Measurements from ENCODE around the gene PGGHG.
"Not testable (repeated sequence)": the region's sequence is repeated elsewhere in the genome, so short reads cannot be mapped to it uniquely, and the experiment has no call there.

The PGGHG gene

DNA sequence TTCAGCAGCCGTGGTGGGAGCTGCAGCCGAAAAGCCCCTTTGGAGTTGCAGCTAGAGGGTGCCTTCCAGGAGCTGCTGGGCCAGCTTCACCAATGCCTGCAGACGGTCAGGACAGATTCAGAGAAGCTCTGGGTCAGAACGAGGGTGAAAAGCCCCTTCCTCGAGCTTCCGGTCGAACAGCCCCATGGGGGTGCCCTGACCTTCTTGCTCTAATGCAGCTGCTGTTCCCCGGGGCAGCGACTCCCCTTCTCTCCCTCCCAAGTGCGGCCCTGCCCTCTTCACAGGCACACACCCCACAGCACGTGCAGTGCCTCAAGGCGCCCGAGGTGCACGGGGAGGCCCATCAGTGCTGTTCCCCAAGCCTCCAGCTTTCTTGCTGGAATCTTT, 41.4 kb downstream of the PGGHG start:
- no peak for DNase-seq (ENCODE audit: low spot score)

DNA sequence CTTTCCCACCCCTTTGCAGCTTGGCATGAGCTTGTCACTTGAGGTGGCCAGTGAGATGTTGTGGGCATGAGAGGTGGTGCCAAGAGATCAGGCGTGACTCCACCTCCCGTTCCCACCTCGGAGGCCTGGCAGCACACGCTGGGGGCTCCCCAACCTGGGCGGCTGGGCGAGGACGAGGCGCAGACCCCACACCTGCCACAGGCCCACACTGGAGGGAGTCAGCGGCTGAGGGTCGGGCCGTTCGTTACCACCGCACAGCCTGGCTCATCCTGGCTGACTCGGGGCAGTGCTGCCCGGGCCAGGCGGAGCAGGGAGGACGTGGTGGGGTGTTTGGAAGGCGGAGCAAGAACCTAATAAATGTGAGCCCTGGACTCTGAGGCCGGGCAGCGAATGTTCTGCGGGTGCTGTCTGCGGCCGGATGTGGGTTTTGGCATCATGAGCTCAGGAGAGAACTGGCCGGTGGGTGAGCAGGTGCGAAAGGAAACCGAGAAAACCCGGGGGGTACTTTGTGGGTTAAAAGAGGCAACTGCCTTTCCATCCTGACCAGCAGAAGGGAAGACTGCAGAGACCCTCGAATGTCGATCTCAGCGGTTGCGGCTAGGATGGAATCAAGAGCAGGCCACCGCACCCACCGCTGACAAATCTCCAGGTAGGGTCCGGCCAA, 41.9 kb downstream of the PGGHG start:
- no peak for DNase-seq (ENCODE audit: low spot score)

DNA sequence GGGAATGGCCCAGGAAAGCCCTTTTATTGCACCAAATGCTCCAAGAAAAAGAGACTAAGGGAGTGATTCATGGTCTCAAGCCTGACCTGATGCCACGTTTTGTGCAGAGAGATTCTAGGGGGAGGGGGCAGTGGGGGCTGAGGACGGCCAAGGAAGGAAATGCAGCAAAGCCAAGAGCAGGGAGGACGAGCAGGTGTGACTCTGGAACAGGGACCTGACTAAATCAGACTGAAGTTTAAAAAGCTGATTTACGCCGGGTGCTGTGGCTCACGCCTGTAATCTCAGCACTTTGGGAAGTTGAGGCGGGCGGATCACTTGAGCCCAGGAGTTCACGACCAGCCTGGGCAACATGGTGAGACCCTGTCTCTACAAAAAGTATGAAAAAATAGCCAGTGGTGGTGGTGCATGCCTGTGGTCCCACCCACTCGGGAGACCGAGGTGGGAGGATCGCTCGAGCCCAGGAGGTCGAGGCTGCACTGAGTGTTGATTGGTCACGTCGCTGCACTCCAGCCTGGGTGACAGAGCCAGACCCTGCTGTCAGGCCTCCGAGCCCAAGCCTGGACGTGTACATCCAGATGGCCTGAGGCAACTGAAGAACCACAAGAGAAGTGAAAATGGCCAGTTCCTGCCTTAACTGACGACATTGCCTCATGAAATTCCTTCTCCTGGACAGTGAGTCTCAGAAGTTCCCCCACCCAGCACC, 42.6 kb downstream of the PGGHG start:
- DNase-seq (ENCODE audit: low spot score) = no peak

DNA sequence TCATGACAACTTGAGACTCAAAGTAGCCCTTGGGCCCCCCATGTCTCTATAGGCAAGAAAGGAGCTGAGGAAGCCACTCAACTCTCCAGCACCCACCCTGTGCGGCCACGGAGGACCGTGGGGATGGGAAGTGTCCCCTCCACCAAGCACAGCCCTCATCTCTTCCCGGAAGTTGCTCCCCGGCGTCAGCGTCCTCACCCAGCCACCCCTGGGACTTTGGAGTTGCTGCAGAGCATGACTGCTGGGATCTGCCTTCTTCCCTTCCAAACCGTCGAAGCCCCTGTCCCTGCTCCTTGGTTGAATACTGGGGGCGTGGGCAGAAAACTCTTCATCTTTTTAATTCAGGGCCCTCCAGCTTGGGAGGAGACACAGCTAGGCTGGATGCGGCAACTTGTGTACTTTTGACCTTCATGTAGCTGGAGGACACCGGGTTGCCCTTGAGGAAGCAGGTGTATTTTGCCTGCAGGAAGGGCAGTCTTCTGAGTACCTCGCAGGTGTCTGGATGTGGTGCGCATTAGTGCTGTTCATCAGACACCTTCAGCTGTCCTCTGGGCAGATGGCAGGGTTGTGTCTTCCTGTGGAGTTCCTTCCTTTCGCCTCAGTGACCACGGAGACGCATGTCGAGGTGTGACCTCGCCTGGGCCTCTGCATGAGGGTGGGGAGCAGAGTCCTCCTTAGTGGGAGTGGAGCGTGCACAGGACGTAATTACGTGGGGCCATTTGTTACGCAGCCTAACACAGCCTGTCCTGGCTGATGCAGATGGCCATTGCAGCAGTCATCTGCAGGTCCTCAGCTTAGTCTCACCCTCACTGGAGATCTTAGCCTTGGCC, 43.9 kb downstream of the PGGHG start:
- DNase-seq (ENCODE audit: low spot score) = no peak

DNA sequence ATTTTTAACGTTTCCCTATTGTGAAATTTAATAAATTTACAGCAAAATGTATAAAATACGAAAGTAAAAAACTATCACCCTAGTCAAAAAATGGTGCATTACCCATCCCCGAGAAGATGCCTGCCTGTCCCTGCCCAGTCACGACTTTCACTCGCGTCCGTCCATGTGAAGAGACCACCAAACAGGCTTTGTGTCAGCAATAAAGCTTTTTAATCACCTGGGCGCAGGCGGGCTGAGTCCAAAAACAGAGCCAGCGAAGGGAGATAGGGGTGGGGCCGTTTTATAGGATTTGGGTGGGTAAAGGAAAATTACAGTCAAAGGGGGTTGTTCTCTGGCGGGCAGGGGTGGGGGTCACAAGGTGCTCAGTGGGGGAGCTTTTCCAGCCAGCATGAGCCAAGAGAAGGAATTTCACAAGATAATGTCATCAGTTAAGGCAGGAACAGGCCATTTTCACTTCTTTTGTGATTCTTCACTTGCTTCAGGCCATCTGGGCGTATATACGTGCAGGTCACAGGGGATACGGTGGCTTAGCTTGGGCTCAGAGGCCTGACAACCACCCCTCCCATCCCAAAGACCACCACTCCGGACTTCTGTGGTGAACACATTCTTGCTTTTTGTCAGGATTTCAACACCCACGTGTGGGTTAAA, 44.8 kb downstream of the PGGHG start:
- DNase-seq (ENCODE audit: low spot score) = not testable (repeated sequence)

DNA sequence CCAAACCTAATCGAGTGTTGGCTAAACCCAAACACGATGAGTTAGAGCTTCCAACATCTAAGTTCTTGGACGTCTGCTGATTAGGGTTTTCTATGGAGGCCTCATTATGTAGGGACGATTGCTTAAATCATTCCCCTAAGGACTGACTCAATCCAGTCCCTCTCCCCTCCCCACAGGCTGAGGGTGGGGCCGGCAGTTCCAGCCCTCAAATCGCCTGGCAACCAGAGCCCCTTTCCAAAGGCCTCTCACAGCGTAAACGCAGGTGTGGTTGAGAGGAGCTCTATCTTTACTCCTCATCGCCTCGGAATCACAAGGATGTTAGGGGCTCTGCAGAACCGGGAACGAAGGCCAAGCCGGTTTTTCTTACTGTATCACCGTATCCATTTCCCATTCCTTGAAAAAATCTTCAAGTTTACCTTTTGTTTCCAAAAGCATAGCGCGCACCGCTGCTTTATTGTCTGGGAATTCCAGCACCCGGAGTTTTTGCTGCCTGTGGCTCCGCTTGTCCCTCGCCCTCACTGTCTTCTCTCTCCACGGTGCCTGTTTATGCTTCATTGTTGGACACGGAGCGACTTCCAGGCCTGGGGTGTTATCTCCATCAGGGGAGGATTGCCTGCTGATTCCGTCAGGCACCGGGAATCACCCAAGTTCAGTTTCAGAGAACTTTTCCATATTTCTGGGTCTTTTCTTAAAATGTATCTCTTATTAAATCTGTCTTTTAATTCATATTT, 45.5 kb downstream of the PGGHG start:
- DNase-seq (ENCODE audit: low spot score) = no peak

DNA sequence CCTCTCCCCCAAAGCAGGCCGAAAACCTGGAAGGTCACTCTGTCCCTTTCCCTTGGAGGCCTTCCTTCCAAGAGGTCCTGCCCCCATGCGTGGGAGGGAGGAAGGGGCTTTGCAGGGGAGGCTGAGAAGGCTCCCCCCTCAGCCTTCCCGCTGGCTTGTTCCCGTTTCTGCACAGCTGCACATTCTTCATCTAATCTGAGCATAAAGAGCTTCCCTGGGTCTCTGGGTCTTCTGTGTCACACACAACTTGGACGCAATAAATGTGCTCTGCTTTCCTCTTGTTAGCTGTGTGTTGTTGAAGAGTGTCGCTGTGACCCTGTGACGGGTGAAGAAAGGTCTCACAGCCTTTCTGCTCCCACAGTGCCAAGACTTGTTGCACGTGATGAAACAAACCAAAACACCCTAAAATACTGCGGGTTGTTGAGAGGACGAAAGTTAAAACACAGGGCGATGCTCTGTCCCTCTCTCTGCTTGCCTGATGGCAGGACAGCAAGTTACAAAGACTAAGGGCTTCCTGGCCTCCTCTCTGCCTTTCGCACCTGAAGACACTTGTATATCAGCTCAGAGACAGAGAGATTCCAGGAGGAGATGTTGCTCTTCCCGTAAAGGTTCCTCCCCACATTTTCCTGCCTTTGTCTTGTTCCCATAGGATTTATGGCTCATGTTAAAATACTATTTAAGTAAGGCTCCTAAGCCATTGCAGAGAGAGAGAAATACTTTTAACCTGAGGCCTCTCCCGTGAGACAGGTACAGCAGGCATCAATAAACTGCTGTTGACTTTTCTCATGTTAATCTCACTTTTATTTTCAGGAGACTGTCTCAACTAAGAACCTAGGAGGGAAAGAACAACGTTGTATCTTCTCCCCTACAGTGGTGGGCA, 47.1 kb downstream of the PGGHG start:
- DNase-seq (ENCODE audit: low spot score) = peak; percentile 50

DNA sequence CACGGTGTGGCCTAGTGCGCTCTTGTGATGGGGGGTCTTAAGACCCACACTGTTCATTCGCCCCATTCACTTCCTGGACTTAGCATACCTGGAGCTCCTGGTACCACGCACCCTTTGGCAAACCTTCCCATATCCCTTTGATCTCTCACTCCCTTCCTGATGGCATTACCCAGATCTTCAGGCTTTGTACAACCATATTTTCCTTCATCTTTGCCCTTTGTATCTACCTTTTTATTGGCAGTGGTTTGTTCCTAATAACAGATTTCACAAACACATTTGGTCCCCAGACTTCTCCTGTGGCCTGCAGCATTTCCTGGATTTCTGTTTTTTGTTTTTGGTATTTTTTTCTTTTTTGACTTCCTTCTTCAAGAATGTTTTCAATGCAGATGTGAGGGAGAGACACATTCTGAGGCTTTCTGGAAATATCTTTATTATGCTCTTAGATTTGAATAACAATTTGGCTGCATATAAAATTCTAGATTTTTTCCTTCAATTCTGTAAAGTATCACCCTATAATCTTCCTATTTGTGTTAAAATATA, 47.8 kb downstream of the PGGHG start:
- no peak for DNase-seq (ENCODE audit: low spot score)

DNA sequence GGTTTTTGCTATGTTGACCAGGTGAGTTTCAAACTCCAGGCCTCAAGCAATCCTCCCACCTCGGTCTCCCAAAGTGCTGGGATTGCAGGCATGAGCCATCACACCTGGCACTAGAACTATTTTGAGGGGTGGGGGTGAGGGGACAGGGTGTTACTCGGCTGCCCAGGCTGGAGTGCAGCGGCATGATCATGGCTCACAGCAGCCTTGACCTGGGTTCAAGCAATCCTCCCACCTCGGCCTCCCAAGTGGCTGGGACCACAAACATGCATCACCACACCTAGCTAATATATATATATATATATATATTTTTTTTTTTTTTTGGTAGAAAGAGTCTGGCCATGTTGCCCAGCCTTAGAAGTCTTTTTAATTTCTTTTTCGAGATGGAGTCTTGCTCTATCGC, 48.8 kb downstream of the PGGHG start:
- DNase-seq (ENCODE audit: low spot score) = no peak

DNA sequence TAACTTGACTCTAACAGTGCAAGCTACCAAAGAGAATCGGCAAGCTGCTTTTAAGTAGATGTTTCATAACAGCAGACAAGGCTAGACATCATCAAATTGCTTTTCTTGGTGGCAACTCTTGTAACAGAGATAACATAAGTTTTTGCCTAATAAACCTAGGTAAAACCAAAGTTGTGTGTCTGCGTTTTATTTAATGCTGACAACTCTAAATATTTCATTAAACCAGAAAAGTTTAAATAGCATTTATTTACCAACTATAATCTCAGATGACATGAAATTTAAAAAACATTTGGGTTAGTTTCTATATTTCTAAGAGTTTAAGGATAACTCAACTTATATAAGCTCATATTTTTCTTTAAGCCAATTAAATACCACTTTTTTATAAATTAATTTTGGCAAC, 51.0 kb downstream of the PGGHG start:
- DNase-seq (ENCODE audit: low spot score) = no peak

DNA sequence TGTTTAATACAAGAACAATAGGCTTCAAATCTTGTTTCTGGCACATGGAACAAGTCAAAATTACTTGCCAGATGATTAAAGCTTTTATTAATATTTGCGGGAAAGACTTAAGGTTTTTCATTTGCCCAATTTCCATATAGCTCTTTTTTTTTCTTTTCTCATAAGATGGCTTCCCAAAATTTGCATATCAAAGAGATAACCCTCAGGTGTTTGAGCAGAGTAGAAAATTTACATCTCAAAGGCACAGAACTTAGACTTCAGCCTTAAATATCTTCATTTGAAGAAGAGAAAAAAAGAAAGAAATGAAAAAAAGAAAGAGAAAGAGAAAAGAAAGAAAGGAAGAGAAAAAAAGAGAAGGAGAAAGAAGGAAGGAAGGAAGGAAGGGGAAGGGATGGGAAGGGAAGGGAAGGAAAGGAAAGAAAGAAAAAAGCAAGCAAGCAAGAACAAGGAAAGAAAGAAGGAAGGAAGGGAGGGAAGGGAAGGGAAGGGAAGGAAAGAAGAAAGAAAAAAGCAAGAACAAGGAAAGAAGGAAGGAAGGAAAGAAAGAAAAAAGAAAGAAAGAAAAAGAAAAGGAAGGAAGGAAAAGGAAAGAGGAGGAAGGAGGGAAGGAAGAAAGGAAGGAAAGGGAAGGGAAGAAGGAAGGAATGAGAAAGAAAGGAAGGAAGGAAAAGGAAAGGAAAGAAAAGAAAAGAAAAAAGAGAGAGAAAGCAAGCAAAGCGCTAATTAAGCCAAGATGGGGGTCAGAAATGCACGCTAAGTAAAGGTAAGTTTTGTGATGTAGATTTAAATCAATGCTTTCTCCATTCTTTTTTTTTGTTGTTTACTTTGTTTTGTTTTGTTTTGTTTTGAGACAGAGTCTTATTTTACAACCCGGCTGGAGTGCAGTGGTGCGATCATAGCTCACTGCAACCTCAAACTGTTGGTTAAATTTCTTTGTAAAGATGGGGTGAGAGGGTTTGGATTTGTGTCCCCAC, 51.9 kb downstream of the PGGHG start:
- no peak for DNase-seq (ENCODE audit: low spot score)

DNA sequence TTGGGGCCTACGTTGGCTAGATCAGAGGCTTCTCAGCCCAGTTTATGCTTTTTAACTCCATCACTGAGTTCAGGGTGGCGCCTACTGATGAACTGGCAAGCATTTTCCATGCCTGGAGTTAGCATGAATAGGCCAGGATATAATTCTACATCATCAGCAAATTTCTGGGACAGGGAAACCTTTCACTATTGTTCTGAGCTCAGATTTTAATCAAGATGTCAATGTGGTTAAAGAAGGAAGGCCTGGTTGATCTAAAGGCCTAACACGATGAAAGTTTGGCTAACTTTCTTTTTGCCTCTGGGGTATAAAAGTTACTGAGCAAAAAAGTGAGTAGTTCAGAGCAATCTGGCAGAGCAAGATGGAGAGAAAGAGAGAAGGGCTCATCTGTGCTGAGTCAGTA, 53.4 kb downstream of the PGGHG start:
- DNase-seq (ENCODE audit: low spot score) = no peak

DNA sequence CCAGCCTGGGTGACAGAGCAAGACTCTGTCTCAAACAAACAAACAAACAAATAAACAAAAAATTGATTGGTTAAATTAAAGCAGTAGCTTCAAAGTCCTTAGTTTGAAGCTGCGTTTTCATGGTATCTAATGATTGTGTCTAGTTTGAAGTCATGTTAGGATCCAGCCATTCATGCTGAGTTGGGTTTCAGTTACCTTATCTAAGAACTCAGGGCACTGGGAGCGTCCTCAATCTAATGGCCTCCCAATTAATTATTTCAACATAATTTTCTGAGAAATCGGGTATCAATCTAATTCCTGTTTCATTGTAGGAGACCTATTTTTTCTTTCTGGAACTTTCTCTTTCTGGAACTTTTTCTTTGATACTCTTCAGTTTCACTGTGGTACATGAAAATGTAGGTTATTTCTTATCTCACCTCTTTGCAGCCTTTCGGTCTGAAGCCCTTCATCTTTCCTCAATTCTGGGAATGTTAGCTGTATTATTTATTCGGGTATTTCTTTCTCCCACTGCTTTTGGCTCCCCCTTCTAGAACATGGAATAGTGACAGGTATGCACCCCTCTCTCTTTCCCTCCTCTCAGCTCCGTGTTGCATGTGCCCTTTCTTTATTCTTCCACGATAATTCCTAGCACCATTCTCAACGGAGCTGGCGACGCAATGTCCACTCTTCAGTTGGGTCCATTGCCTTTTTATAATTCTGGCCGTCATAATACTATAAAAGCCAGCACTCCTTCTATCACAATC, 56.1 kb downstream of the PGGHG start:
- no peak for DNase-seq (ENCODE audit: low spot score)

Data from pons (tissue), 1 donor.